HEK293T (cell line): Measurements from ENCODE around the gene MERTK.

Source experiments
- FOXA1 ChIP-seq: fragments of 450-650 bp; IDR thresholded peaks from 2 replicates; pipeline ENCODE4 v1.6.1; 2016; ENCODE audit warnings: mild to moderate bottlenecking
- FOXK2 ChIP-seq: fragments of 450-650 bp; IDR thresholded peaks from 2 replicates; pipeline ENCODE4 v1.6.1; 2016; ENCODE audit warnings: mild to moderate bottlenecking
- HDGF ChIP-seq: fragments of 450-650 bp; IDR thresholded peaks from 2 replicates; pipeline ENCODE4 v1.6.1; 2017; ENCODE audit warnings: antibody characterized with exemption, borderline replicate concordance
- PKNOX1 ChIP-seq: fragments of 450-650 bp; IDR thresholded peaks from 2 replicates; pipeline ENCODE4 v1.6.1; 2016
- SP1 ChIP-seq: fragments of 450-650 bp; IDR thresholded peaks from 2 replicates; pipeline ENCODE4 v1.6.1; 2017
- SUZ12 ChIP-seq: fragments of 450-650 bp; IDR thresholded peaks from 2 replicates; pipeline ENCODE4 v1.6.1; 2016; ENCODE audit warnings: mild to moderate bottlenecking
- TARDBP ChIP-seq: fragments of 450-650 bp; IDR thresholded peaks from 2 replicates; pipeline ENCODE4 v1.6.1; 2016

GRCh38 chr2:111897630-111897923 is 830 bp upstream of the MERTK start:
- no peak for TF ChIP-seq FOXA1
- TF ChIP-seq SP1 = no peak
- no peak for TF ChIP-seq HDGF
- no peak for TF ChIP-seq FOXK2
- no peak for TF ChIP-seq SUZ12
- TF ChIP-seq PKNOX1 = peak; percentile 37
- no peak for TF ChIP-seq TARDBP
